Caki2 (cell line): Measurements from ENCODE around the gene C2CD2. TPM values are rescaled to one million over a fixed set of nuclear protein-coding genes. Genes with fewer than 3 reads are reported as not detected.

Experiments used
- DNase-seq: peaks from one replicate; pipeline ENCODE4 v3.0.0-alpha.2; 2015; ENCODE audit warnings: low read depth
- in situ Hi-C: cut with HindIII; loops from 2 replicates; pipeline ENCODE4 v1.10.0; 2016; ENCODE audit warnings: low sequenced_read_pairs, low pct_unique_long_range_greater_than_20kb, mixed read lengths
- total RNA-seq: library from RNA; depleted of rRNA; stranded (reverse); fragments of >200 nt; shearing (Covaris generic); gene quantifications from 2 replicates; pipeline ENCODE4 v1.2.3, GENCODE V29; 2014; ENCODE audit warnings: low replicate concordance

Gene C2CD2
- total RNA-seq, 1 experiment from 2014 or later, result 19.7 TPM

GRCh38 chr21:41948901-41949300, 4.9 kb downstream of the C2CD2 start:
- DNase-seq, result no peak
- in situ Hi-C loops, result no loop called here

DNA sequence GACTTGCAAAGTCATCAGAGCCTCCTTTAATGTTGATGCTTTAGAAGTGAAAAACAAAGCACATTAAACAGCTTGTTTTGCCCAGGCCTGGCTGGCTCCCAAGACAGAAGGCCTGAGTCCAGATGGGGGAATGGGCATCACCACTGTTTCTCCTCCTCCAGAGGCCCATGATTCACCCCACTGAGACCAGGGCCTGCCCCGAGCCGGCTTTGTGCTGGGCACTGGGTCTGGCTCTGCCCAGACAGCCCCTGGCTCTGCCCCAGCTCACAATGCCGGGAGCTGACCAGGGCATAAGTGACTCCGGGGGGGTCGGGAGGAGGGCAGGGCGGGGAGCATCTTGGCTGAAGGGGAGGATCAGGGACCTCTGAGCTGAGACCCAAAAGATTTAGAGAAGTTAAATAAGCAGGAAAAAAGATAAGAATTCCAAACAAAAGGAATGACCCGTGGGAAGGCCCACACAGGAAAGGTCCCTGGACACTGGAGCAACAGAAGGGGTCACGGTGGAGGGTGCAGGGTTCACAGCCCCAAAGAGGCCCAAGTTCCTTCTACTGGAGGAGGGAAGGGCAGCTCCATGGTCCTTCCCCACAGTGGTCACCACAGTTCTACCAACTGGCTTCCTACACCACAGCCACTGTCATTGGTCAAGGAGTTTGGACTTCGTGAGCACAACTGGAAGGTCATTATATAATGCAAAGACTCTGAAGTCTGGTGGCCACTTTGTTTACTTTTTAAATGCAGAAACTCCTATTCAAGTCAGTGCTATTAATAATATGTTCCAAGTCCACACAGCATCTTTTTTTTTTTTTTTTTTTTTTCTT, 5.5 kb downstream of the C2CD2 start:
- in situ Hi-C loops, result no loop called here
- no peak for DNase-seq

DNA sequence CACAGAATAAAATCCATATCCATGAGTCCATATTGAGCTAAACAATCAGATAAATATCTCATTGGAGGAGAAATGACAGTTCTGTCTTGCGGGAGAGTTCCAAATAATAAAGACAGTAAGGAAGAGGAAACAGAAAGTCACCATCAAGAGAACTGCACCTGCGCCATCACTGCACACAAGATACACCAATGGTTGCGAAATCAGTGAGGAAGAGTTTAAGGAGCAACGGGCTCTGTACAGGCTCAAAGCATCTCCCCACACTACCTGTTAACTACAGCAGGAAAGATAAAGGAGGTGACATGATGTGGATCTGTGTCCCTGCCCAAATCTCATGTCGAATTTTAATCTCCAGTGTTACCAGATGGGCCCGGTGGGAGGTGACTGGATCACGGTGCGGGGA, 7.8 kb downstream of the C2CD2 start:
- in situ Hi-C loops, result no loop called here
- no peak for DNase-seq

GRCh38 chr21:41943851-41944250, 10.0 kb downstream of the C2CD2 start:
- no peak for DNase-seq
- in situ Hi-C loops, result no loop called here

- in situ Hi-C loops, result no loop called here
- no peak for DNase-seq
Measured at GRCh38 chr21:41942457-41942856, 11.4 kb downstream of the C2CD2 start.

- in situ Hi-C loops, result no loop called here
- no peak for DNase-seq
Measured at GRCh38 chr21:41941941-41942340, 11.9 kb downstream of the C2CD2 start.

DNA sequence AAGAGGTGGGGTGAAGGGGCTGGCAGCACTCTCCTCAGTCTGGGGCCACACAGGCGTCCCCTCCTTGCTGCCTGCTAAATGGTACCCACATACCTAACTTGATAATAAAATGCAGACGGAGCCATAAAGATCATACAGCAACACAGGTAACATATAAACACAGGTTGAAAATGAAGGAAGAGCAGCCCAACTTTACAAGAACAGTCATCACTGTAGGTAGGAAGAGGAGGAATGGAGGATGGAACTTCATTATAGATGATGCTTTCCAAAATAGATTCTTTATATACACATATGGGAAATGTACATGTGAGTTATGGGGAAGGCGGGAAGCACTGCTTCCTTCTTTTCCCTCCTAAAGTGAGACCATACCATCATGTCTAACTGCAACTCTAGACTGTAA, 13.4 kb downstream of the C2CD2 start:
- DNase-seq, result no peak
- in situ Hi-C loops, result no loop called here

DNA sequence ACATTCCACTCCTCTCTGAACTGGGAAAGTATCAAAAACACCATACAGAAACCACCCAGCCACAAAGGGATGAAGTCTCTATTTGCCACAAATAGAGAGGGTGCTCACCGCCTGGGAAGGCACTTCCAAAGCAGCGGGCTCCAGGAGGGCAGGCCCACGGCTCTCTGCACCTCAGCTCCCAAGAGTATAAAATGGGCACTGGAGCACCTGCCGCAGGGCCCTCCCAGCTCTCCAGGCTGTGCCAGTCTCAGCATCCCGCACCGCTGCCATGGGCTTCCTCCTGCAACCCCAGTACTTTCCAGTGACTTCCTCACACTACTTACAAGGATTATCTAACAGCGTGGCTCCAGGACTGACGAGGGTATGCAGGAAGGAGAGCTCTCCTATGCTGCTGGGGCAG, 14.4 kb downstream of the C2CD2 start:
- in situ Hi-C loops, result no loop called here

DNA sequence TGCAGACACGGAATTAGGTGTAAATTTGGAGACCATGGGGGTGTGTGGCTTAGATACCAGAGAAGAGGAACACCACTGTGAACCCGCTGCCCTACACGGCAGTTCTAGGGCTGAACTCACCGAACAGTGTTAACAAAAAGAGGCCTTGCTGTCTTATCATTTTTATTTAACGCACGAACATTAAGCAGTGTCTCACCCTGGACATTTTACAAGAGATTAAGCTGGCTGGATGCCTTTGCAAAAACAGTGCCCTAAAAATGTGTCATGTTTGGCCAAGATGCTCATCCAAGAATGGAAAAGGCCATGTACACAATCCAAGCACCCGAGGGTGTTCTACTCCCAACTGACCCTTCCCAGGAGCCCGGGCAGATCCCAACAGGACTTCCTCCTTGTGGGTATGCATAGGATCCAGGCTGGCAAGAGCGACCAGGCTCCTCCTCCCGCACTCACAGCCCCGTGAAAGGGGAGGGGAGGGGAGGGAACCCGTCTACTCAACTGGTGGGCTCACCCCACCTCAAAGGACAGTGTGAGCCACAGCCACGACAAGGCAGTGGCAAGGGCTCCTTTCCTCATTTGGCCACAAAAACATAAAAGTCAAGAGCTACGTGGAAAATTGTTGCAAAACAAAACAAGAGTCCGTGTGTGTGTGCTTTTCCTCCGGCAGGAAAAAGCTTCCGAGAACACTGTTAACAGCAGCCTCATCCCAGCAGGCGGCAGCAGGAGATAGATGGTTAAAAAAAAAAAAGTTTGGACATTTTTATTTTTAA, 20.3 kb downstream of the C2CD2 start:
- in situ Hi-C loops, result no loop called here
- peak; percentile 39 for DNase-seq

More for the DNA sequence above, 14.4 kb downstream of the C2CD2 start:
- no peak for DNase-seq

GRCh38 chr21:41932576-41933312, 21.1 kb downstream of the C2CD2 start:
- DNase-seq, result peak; percentile 71
- in situ Hi-C loops, result no loop called here

- peak; percentile 79 for DNase-seq
- in situ Hi-C loops, result no loop called here
Measured at GRCh38 chr21:41932191-41932575, 21.6 kb downstream of the C2CD2 start.

- no peak for DNase-seq
- in situ Hi-C loops, result no loop called here
Measured at GRCh38 chr21:41931041-41931451, 22.8 kb downstream of the C2CD2 start.

DNA sequence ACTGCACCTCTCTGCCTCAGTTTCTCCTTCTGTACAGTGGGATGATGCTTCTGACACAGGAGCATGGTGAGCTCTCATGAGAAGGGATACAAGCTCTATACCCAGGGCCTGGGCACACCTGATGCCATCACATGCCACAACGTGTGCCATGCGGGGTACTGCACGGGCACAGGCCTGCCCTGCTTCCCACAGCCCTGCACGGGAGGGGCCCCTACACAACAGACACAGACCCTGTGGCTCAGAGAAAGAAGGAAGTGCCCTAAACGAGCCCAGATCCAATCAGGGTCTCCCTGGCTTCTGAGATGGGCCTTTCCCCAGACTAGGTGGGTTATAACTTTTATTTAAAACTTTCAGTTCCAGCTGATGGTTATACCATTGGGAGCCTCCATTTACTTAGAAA, 24.6 kb downstream of the C2CD2 start:
- in situ Hi-C loops, result no loop called here
- no peak for DNase-seq

DNA sequence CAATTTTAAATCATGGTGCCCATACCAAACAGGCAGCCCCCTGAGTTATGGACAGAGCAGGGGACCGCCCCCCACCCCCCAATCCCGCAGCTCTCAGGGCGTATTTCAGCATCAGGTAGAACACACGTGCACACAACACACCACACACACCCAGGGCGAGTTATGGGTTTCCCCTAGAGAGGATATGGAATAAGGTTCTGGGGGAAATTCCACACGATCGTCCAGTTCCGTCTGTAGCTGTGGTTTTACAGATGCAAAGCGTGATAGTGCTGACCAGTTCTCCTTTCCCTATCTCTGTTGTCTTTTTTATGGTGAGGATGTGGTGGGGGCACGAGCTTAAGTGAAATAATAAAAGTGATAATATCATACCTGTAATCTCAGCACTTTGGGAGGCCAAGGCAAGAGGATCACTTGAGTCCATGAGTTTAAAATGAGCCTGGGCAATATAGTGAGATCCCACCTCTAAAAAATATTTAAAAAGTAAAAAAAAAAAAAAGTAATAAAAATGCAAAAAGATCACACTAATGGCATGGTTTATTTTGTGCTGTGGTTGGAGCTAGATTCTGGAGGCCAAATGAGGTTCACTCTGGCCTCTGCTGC, 25.1 kb downstream of the C2CD2 start:
- no peak for DNase-seq
- in situ Hi-C loops, result no loop called here

DNA sequence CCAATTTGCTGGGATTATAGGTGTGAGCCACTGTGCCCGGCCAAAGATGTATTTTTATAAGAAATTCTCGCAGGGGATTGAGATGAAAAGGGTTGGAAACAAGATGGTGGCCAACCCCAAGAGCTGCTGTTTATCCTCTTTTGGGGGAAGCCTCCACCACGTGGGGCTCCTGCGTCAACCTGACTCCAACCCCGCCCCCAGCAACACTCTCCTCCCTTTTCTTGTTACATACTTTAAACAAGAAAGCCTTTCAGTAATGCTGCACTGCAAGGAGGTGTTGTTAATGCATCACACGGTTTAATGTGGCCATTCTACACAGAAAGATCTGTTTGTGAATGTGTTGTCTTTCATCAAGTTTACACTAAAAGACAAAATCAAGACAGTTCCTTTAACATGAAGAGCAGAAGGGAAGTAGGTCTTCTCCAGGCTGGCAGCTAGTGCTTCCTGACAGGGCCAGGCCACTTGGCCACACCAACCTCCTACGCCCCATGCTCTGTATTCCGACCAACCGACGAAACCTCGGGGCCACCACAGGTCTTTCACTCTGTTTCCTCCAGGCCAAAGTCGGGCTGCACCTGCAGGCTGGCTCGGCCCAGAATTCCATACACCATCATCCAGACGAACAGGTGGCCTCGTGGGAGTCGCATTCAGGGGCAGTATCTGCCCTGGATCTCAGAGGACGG, 25.9 kb downstream of the C2CD2 start:
- no peak for DNase-seq
- in situ Hi-C loops, result no loop called here

GRCh38 chr21:41926807-41927171, 27.0 kb downstream of the C2CD2 start:
- no peak for DNase-seq
- in situ Hi-C loops, result no loop called here

- in situ Hi-C loops, result no loop called here
- DNase-seq, result no peak
Measured at GRCh38 chr21:41926117-41926806, 27.6 kb downstream of the C2CD2 start.

DNA sequence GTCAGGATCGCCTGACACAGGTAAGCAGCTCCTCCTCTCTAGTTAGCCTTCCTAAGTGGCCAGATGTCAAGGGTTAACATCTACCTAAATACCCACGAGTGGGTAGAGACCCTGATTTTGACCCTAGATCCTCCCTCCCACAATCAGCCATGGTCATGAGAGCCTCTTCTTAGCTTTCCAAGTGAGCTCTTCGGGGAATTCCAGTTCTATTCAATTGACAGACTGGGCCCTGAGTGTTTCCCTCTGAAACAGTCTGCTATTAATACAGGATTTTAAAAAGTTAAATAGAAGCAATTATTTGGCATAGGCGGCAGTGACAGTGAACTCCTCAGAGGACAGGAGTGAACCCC, 28.1 kb downstream of the C2CD2 start:
- in situ Hi-C loops, result no loop called here
- no peak for DNase-seq
